Activated CD4-positive, alpha-beta T cell treated with anti-CD3 and anti-CD28 coated beads, Interleukin-2, Interleukin-4, amounts not matched to agents 100 ng/mL and 50 ng/mL, durations not matched to agents 16 hours and 8 hours (primary cell): ENCODE results near the gene CRHR1.
"Not testable (repeated sequence)": the region's sequence is repeated elsewhere in the genome, so short reads cannot be mapped to it uniquely, and the experiment has no call there.

Source experiments
- DNase-seq: peaks from one replicate; pipeline ENCODE4 v3.0.0-alpha.2; 2020; ENCODE audit warnings: low spot score

CRHR1 gene

DNA sequence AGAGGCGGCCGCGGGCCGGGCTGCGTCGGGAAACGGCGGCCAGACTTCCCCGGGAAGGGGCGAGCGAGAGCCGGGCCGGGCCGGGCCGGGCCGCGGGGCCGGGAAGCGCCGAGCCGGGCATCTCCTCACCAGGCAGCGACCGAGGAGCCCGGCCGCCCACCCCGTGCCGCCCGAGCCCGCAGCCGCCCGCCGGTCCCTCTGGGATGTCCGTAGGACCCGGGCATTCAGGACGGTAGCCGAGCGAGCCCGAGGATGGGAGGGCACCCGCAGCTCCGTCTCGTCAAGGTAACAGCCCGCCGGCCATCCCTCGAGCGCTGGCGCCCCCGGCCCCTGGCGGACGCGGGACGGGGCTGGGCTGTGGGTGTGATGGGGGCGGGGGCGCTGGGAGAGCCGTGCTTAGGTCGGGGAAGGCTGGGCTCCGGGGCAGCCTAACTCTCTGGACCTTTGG lies at the start of gene CRHR1:
TSS of gene CRHR1 (plus strand) at position 28 of the 448 bp plus-strand sequence. CDS start at position 253, 225 bp downstream.
- no peak for DNase-seq

DNA sequence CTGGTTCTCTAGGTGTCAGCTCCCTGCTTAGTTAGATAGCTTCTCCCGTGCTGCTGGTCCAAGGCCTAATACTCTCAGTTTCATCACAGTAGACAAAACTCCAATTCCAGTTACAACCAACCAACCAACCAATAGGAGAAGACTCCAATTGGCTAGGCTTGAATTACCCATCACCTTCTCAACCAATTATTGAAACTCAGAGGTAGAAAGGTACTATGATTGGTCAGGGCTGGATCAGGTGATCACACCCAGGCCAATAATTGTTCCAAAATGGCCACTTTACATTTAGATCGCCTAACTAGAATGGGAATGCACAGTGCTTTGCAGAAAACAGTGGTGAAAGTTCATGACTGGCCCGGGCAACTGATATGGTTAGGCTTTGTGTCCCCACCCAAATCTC lies 49.5 kb upstream of the CRHR1 start:
- no peak for DNase-seq

DNA sequence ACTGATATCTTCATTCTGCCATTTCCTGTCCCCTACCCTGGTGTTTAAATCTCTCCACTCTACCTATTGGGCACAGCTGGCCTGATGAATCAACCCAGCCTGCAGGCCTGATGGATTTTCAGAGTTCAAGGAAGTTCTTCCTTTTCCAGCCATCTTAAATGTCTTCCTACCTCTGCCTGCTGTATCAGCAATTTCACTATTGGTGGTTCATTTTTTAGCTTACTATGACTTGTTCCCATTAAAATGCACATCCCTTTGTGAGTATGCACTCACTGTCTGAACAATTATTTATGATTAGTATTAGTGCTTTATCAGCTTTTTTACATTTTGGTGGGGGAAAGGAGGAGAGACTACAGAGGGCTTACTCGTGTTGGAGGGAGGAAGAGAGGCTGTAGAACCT lies 48.6 kb upstream of the CRHR1 start:
- no peak for DNase-seq

DNA sequence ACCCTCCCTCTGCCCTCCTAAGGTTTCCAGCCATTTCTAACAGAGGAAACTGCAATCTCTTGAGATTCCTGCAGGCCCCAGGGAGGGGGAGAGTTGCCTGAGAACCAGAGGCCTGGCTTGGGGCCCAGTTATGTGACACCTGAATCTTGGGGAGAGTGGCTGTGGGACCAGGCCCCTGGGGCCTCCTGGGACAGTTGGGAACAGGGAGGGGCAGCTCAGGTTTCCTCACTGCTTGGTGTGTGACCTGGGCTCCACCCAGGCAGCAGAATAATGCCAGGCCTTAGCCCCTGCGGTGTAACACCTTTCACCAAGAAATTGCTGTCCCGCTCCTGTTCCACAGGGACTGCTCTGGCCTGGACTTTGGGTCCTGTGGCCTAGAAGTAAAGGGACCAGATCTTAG lies 44.3 kb upstream of the CRHR1 start:
- DNase-seq, result no peak

DNA sequence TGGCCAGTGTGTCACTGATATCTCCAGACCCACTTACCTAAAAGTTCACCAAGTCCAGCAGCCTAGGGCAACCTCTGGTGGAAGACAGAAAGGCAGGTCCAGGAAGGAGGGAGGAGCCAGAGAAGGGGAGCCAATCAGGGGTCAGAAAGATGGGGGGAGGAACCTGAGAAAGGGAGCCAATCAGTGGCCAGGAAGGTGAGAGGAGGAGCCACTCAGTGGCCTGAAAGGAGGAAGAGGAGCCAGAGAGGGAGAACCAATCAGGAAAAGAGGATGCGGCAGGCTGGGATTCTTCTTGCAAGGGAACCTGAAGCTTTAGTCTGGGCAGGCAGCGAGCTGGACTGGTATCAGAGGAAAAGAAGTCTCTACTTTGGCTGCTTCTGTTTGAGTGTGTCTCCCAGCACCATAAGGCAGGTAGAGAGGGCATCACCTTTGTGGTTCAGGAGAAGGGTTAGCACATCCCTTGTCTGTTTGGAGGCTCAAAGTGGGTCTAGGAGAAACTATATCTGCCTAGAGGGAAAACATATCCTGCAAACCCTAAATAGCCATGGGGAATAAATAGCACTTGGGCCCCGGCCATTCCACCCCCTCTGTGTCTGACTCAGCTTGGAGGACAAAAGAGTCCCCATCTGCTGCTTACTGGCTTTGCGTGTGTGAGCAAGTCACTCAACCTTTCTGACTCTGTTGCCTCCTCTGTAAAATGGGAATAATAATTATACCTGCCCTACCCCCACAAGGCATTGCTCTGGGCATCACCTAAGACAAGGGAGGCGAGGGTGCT lies 43.4 kb upstream of the CRHR1 start:
- peak; percentile 28 for DNase-seq

DNA sequence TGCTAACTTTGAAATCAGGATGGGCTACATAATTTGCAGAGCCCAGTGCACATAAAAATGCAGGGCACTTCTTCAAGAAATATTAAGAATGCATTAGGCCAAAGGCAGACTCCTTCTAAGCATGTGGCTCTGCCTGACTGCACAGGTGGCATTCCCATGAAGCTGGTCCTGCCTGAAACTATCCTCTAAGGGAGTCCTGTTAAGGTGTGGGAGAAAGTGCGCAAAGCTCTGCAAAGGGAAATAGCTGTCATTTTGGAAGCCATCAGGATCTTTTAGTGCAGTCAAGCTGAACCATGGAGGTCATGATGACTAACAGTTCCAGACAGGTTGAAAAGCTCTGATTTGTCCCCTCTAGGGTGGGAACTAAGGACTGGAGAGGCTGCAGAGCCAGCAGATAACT lies 41.9 kb upstream of the CRHR1 start:
- no peak for DNase-seq

DNA sequence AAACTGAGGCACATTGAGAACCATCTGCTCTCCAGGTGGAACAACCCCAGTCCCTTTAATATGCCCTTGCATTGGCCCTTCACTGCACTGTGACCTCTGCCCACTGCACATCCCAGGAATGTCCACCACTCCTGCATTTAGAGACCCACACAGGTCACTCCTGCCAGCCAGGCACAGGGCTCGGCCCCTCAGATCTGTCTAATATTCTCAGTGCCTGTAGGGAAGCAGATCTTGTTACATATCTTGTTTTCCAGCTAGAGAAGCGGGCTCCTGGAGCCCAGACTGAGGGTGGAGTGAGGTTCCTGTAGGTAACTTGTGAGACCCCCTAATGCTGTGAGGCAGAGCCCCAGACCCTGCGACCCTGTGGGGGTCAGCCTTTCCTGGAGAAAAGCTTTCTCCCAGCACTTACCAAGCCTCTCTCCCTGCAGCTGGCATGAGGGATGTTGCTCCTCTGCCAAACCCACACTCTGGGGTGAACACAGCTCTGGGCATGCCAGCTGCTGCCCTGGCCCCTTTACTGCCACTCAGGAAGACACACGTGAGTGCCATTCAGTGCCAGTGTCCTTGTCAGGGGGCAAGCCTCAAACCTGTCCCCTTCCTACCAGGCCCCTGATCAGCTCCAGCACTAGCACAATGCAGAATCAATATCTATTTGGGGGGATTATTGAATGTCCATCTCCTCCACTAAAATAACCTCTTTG lies 40.3 kb upstream of the CRHR1 start:
- no peak for DNase-seq

DNA sequence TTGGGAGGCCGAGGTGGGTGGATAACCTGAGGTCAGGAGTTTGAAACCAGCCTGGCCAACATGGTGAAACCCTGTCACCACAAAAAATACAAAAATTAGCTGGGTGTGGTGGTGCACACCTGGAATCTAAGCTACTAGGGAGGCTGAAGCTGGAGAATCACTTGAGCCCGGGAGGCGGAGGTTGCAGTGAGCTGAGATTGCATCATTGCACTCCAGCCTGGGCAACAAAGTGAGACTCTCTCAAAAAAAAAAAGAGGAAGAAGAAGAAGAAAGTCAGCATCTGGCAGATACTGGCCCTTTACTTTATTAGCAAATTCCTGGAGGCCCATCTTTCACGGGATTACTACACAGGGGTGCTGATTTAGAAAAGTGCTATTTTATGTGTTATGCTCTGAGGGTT lies 39.3 kb upstream of the CRHR1 start:
- DNase-seq, result not testable (repeated sequence)

DNA sequence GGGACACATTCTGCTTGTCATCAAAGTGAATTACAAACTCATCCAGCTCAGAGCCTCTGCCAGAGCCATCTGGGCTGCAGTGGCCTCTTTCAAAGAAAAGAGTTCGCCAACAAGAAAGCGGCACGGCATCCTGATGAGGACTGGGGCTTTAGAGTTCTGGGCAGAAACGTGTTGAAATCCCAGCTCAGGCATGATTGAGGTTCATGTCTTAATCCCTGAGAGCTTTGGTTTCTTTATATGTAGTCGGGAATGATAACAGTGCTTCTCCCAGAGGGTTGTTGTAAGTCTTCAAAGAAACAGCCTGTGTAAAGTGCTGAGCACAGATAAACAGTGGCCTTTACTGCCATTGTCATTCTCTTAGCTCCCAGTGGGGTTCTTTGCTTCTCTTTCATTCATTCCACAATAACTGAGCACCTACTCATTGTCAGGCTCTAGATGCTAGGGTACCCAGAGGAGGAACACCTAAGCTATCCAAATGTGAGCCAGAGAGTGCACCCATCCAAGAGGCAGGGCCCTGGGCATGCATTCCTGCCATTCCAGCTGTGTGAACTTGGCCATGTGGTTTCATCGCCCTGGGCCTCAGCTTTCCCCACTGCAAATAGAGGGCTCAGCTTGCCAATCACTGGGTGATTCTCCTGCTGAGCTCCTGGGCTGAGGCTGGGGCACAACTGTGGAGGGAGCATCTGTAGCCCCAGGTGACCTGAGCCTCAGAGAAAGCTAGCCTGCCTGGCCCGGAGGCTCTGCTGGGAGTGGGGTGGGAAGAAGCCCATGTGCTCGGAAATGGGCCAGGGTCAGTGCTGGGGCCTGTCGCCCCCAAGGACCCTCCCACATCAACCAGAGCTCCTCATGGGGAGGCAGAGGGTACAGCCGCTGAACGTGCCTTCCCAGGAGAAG lies 38.3 kb upstream of the CRHR1 start:
- no peak for DNase-seq

DNA sequence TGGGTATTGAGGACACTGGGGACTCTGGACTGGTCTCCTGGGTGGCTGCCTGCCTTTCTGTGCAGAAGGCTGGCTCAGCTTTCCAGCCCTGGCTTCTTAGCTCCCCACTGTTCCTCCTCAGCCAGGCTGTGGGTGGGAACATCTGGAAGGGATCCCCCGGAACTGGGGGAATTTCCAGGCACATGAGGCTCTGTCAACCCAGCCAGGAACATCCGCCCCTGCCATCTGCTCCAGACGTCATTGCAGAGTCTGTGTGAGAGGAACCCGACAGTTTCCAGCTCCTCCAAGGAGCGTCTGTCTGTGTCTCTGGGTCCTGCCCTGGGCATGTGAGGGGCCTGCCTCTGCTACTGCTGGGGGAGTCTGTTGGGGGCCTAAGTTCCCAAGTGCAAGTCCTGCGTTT lies 36.2 kb upstream of the CRHR1 start:
- DNase-seq, result no peak

DNA sequence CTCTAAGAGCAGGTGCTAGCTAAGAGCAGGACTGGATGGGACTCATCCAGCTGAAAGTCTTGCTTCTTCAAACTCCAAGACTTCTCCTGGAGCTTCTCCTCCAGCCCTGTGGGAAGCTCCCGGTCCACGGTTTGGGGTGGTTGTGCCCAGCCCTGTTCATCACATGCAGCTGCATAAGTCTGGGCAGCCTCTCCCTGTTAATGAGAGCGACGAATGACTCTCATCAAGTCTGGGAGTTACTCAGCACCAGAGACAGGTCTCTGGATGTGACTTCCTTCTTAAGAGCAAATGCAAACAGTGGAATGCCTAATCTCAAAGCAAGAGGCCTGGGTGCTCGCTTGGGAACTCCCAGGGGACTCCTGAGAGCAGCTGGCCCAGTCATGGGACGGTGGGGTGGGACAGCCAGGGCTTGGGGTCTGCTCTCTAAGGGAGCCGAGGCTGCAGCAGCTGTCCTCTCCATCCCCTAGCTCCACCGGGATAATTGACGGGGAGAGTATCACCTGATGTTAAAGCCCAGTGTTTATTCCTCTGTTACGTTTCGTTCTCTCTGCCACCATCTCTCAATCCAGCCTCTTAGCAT lies 35.3 kb upstream of the CRHR1 start:
- no peak for DNase-seq

DNA sequence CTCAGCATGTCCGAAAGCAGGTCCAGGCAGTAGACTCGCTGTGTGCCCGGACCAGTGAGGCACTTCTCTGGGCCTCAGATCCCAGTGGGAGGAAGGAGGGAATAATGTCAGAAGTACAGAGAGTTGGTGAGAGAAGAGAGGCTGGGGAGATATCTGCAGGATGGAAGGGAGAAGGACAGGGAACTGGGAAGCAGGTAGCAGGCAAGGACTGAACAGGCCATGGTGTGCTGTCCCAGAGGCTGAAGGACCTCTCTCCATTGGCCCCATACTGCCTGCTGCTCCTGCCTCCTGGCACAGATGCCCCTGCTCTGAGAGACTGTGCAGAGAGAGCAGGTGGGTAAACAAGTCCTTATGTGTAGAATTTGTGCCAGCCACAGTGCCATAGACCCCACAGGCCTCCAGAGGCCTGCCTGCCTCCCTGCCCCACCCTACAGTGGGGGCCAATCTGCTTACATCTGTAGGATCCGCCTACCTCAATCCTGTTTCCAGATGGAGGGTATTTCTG lies 34.2 kb upstream of the CRHR1 start:
- DNase-seq, result no peak

DNA sequence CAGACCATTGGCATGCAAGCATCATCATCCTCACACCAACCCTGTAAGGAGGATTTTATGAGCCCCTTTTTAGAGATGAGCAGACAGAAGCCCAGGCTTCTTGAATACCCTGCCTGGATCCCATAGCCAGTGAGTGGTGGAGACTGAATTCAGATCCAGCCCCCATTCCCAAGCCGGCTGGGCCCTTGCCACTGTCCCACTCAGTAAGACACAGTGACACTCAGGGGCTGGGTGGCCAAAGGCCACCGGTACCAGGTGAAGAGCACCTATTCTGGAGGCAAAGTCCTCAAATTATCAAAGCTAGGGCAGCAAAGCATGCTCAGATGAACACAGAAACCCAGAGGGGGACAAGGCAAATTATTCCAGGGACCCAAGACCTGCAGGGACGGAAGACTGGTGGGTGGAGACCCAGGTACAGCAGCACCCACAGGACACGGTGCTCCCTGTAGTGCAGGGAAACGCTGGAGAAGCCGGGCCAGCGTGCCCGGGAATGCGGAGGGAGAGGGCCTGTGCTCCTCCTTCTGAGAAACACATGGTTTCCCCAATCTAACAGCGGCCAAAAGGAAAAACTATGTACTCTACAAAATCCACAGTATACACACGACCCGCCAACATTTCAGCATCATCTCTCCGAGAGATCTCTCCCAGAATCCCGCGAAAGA lies 33.2 kb upstream of the CRHR1 start:
- DNase-seq, result no peak

DNA sequence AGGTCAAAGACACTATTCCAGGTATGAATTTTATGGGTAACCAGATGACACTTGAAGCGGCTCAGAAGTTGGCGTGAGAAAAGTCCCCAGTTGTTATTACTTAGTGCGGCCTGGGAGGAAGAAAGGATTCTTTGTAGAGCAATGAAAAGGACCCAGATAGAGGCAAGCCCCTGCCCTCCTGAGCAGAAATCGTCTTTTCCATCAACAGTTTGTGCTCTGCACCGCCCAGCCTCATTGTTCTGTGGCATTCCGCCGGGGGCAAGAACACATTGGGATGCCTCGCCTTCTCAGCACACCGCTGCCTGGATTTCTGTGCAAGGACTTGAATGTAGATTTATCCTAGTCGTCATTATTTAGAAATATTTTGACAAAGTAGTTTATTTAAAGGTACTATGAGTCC lies 32.7 kb upstream of the CRHR1 start:
- no peak for DNase-seq

DNA sequence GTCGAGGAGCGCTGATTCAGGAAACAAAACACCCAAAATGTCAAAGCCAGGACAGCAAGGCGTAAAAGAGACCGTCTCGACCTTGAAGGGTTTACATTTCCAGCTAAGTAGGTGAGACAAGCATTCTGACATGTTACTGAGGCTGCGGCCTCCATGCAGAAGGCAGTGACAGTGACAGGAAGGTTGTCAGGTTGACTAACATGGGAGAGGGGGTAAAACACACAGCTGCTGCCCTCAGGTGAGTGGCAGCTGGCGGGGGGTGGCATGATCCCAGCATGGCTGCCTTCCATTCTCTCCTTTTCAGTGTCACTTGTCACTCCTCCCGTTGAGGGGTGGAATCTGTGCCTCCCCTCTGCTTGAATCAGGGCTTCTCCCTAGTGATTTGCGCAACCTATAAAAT lies 31.9 kb upstream of the CRHR1 start:
- no peak for DNase-seq

DNA sequence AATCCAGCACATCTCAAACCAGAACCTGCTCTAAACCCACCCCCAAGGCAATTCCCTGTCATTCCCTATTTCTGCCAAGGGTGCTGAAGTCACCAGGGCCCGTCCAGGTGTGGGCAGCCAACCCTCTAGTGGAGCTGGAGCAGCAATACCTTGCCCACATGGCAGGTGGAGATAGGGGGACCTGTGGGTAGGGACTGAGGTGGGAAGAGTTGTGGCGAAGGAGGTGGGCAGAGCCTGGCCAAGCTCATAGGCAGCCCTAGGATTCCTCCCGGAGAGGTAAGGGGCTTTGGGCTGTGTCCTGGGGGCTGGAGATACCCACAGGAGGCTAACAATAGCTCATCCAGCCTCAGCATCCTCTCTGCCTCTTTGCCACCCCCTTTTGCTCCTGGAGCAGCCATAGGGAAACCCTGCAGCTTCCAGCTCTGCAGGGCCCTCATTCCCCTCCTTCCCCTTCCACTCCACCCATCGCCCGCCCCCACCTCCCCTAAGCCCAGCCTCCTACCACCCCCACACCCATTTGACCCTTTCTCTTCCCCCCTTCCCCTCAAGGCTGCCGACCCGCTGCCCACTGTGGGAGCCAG lies 30.4 kb upstream of the CRHR1 start:
- no peak for DNase-seq

DNA sequence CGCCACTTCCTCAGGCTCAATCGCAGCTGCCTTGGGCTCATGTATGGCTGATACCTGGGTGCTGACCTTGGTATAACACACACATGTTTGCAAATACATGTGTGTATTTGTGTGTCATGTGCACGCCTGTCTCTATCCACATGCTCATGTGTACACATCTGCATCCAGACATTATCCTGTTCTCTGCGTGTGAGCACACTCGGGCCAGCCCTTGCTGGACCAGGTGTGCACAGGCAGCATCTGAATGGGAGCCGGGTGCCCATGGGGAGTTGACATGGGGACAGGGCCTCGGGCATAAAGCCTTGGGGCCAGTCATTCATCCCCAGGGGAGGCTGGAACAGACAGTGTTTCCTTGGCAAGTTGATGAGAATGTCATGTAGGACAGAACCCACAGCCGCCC lies 29.1 kb upstream of the CRHR1 start:
- no peak for DNase-seq

DNA sequence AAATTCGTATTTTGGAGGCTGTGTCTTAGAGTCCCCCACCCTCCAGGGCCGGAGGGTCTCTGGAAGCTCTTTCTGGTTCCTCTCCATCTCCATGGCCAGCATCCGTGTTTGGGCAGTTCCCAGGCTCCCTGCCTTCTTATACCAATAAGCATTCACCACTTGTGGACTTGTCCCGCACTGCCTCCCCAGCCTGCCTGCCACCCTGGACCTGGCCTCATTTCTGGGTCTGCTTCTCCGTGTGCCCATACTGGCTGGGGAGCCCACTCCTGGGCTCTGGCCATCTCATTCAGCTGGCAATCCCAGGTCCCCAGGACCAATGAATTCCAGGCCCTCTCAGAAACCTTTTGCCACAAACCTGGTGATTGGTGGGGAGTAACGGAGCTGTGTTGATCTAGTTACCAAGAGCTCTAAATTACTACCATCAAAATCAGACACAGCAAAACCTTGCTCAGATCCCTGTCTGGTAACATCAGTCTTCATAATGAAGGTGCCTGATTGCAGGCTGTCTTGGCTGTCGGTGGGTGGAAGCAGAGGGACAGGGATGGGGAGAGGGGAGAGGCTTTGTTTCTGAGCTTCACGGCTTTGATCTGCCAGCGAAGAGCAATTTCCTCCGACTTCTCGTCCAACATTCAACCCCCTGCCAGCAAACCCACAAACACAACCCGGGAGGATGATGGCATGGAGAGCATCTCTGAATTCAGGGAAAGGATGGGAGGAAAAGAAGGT lies 27.7 kb upstream of the CRHR1 start:
- DNase-seq, result no peak

DNA sequence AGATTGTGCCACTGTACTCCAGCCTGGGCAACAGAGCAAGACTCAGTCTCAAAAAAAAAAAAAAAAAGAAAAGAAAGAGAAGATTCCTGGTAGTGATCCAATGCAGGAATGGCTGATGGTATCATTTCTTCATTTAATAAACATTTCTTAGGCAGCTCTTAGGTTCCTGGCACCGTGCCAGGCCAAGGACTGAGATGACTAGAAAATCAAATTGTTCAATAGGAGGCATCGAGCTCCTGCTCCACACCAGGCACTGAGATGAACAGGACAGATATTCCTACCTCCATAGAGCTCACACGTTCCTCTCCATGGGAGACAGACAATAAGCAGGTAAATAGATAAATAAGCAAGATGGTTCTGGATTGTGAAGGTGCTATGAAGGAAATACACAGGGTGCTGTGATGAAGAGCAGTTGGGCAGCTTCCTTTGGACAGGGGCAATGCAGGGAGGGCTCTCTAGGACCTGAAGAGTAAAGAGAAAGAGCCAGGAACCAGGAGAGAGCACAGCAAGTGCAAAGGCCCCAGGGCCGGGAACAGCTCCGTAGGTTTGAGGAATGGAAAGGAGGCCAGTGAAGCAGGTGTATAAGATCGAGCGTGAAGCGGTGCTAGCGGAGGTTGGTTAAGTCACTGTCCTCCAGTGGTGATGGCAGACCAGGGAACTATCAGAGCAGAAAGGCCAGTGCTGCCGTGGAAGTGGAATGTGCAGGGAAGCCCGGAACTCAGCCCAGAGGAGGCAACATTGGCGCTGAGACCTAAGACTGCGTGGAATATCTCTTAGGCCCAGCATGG lies 26.5 kb upstream of the CRHR1 start:
- DNase-seq, result no peak

DNA sequence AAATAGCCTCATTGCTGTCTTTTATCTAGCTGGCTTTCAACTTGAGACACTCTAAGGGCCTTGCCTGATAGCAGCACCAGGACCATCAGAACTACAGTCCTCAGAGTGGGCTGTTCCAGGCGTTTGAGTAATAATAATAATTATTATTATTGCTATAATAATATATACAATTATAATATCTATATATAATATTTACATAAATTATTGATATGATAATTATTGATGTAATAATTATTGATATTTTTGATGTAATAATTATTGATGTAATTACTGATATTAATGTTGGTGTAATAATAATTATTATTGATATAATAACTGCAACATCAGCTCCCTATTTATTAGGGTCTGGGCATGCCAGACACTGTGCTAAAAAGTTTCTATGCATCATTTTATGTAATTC lies 25.6 kb upstream of the CRHR1 start:
- no peak for DNase-seq
